ENCODE measurements around the gene RTP2.

RTP2 gene

DNA sequence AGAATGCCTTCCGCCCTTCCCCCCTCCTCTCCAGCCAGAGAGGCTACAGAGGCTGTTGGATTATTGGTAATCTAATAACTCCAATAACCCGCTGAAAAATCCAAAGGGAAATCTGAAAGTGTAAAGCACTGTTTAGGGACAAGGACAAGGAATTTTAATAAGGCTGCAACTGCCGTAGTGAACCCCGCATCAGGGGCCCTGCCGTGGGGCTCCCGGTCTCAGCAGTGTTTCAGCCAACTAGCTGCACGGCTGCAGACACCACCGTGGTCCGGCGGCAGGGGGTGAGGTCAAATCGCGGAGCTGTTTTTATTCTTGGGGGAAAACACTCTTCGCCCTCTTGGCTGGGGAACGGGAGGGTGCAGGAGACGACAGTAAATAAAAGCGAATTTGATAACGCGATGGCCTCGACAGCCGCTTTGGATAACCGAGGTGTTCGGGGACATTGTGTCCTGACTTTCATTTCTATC is 36.8 kb upstream of the RTP2 start:
- DNase-seq (ENCODE audit: low read depth in 2 of 3, low spot score in 1 of 3) = peak in 2 of 3 donors; percentile 15 to 20

DNA sequence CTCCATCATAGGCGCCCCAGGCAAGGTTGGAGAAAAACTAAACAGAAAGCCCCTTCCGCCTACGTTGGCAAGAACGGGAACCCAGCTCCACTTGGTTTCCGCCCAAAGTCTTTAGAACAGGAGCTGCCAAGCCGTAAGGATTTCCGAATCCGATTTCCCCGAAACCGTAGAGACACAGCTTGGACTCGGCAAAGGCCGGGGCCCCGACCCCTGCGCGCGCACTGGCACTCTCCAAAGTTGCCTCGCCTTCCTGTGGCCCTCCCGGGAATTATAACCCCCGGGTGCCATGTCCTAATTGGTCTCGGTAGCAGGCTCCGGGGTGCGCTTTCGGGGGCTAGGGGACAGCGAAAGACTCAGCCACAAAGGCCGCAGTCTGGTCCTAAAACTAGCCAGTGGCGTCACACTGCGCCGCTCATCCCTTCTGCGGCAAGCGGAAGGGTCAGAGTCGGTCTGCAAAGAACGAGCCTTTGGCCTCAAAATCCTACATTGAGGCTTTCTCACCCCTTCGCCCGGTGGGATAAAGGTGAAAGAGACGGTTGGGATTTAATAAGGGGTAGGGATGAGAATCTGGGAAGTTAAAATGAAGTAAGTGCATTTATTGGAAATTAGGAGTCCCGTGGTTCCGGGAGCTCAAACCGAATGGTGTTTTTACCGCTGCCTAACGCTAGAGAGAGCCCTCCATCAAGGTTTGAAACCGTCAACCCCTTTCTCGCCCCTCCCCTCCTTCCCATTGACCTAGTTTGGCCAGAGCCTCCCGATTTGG is 36.2 kb upstream of the RTP2 start:
- DNase-seq (ENCODE audit: low read depth in 2 of 3, low spot score in 1 of 3) = peak; percentile 58 to 80 (median 61)

DNA sequence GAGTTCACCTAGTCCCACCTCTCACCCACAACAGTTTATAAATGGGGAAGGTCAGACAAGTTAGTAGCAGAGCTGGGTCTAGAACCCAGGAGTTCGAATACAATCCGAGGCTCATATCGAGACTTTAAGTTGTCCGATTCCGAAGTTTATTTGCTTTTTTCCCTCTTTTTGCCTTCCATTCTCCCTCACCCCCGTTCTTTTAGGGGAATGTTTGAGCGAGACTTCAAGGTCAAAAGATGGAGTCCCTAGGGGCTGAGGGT is 35.6 kb upstream of the RTP2 start:
- peak in 1 of 3 donors; percentile 46 for DNase-seq (ENCODE audit: low read depth in 2 of 3, low spot score in 1 of 3)

- DNase-seq (ENCODE audit: low read depth in 2 of 3, low spot score in 1 of 3) = peak in 2 of 3 donors; percentile 62 to 70
These were observed 35.2 kb upstream of the RTP2 start for GRCh38 chr3:187737368-187738070.

- DNase-seq (ENCODE audit: low read depth in 2 of 3, low spot score in 1 of 3) = no peak
These were observed 34.6 kb upstream of the RTP2 start for GRCh38 chr3:187737006-187737367.

GRCh38 chr3:187736418-187736871 is 34.1 kb upstream of the RTP2 start:
- DNase-seq (ENCODE audit: low read depth in 2 of 3, low spot score in 1 of 3) = no peak

DNA sequence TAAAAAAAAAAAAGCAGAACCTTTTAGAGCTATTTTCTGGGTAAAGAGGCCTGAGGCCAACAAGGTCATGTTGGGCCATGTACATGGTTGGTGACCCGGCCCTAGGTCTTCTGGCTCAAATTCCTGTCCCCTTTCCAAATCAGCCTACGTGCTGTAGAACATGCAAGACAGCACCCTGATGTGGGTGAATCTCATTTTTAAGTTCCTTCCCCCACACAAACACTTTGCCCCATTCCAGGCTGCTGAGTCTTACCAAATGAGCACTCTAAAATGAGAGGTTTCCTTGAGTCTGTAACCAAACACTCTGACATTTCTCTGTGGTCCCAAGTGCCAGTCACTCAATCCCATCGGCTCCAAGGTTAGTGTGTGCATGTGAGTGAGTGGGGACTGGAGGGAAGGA is 33.5 kb upstream of the RTP2 start:
- no peak for DNase-seq (ENCODE audit: low read depth in 2 of 3, low spot score in 1 of 3)

DNA sequence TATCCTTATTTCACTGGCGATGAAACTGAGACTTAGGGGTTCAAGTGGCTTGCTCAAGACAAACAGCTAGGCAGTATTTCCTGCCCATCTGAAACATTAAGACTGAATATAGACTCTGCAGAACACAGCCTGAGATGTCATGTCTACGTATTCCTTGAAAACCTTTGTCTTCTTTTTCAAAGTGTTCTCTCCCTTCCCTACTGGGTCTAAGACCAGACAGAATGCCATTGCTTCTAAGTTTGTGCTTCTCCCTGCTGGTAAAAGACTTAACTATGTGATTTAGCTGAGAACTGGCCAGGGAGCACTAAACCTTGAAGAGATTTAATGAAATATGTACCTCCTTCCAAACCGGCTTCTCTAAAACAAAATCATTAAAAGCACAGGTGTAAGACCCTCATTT is 33.0 kb upstream of the RTP2 start:
- DNase-seq (ENCODE audit: low read depth in 2 of 3, low spot score in 1 of 3) = no peak

DNA sequence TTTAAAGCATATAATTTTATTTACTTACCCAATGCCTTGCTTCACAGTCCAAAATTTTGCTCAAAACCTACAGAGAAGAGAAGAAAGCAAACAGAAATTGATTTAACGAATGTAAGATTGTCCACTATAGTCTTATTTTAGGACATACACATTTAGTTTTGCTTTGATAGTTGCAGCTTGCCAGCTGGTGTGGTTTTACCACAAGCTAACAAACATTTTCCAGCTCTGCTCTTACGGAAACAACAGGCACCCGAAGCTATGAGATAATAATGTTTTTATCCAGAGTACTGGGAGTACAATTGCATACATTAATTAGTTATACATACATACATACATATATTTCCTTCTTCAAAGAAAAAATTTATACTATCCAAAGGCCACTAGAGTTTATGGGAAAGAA is 32.5 kb upstream of the RTP2 start:
- DNase-seq (ENCODE audit: low read depth in 2 of 3, low spot score in 1 of 3) = no peak

- DNase-seq (ENCODE audit: low read depth in 2 of 3, low spot score in 1 of 3) = no peak
These were observed 31.0 kb upstream of the RTP2 start for GRCh38 chr3:187733371-187733770.

- DNase-seq (ENCODE audit: low read depth in 2 of 3, low spot score in 1 of 3) = no peak
These were observed 27.2 kb upstream of the RTP2 start for GRCh38 chr3:187729598-187729997.

- DNase-seq (ENCODE audit: low read depth in 2 of 3, low spot score in 1 of 3) = no peak
These were observed 26.7 kb upstream of the RTP2 start for GRCh38 chr3:187728940-187729583.

GRCh38 chr3:187728248-187728647 is 25.9 kb upstream of the RTP2 start:
- no peak for DNase-seq (ENCODE audit: low read depth in 2 of 3, low spot score in 1 of 3)

DNA sequence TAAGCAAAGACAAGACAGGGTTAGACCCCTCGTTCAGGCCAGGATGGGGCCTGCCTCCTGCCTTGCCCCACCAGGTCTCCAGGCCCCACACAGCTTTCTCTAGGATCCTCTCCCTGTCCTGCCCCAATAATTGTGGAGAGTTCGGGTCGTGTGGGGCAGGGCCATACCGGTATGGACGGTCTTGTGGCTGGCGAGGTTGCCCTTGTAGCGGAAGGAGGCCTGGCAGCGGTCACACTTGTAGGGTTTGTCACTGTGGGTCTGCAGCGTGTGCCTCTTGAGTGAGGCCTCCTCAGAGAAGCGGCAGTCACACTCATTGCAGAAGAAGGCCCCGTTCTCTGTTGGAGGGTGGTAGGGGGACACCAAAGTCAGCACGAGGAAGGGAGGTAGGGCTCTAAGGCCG is 24.2 kb upstream of the RTP2 start:
- no peak for DNase-seq (ENCODE audit: low read depth in 2 of 3, low spot score in 1 of 3)

DNA sequence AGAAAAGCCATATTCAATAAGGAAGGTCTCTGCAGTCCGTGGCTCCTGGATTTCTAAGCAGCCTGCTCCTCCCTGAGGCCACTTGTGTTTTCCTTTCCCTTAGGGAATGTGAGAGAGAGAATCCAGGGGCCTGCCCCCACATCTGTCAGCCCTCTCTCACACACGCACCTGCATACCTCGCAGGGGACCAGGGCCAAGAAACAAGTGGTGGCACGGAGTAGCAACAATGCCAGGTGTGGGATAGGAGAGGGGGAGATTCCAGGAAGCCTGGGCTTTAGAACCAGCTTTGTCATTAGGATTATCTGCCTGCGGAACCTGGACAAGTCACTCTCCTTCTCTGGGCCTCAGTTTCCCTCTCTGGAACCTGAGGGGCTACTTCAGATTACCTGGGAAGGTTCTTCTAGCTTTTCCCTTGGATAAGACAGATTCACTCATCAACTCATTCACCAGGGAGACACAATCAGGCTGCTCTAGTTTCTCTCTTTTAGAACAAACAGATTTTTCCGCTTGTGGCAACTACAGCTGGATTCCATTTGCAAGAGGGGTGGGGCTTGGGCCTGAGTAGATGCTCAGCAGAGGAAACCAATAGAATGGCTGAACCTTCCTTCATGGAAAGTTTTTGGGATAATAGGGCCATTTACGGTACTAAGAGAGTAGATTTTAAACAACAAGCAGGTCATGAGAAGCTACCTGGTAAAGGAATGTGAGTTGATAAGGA is 23.5 kb upstream of the RTP2 start:
- no peak for DNase-seq (ENCODE audit: low read depth in 2 of 3, low spot score in 1 of 3)

- DNase-seq (ENCODE audit: low read depth in 2 of 3, low spot score in 1 of 3) = no peak
These were observed 22.9 kb upstream of the RTP2 start for GRCh38 chr3:187725224-187725623.

DNA sequence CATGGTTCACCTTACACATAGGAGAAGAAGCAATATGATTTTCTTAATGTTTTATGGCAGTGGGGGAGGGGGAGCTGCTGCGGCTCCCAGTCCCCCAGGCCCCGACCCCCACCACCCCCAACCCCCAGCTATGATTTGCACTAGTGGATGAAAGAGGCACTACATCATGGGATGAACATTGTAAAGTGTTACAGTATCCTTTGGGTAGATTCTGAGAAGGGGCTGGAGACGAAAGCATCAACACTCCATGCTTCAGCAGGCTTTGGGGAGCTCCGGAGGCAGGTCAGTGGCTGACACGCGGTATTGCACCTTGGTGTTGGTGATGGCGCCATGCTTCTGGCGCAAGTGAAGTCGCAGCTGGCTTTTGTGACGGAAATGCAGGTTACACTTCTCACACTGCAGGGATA is 19.9 kb upstream of the RTP2 start:
- no peak for DNase-seq (ENCODE audit: low read depth in 2 of 3, low spot score in 1 of 3)

DNA sequence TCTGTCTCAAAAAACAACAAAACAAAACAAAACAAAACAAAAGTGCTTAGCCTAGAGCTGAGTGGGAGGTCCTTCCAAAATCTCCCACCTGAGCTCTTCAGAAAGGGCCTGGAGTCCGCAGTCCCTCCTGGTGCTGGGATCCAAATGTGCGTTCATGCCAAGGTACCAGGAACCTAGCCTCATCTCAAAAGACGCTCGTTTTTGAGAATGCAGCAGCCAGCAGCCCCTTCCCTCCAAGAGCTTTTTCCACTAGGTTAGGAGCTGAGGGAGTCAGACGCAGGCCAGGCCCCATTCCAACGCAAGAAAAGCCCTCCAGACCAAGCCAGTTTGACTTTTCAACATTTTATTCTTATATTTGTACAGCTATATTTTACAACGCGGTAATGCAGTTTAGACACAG is 18.7 kb upstream of the RTP2 start:
- DNase-seq (ENCODE audit: low read depth in 2 of 3, low spot score in 1 of 3) = no peak

DNA sequence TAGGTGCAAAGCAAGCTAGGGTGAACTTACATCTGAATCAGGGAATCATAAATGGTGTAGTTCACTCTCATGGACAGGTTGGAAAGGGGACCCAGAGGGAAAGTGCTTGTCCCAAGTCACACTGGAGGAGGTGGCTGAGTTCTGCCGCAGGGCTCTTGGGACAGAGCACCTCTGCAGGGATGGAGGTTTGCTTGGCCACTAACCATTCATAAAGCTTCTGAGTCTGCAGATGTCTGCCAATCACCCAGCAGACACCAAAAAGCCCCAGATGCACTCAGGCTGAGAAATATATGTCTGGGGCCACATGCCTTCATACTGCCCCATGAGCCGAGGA is 17.9 kb upstream of the RTP2 start:
- DNase-seq (ENCODE audit: low read depth in 2 of 3, low spot score in 1 of 3) = no peak

DNA sequence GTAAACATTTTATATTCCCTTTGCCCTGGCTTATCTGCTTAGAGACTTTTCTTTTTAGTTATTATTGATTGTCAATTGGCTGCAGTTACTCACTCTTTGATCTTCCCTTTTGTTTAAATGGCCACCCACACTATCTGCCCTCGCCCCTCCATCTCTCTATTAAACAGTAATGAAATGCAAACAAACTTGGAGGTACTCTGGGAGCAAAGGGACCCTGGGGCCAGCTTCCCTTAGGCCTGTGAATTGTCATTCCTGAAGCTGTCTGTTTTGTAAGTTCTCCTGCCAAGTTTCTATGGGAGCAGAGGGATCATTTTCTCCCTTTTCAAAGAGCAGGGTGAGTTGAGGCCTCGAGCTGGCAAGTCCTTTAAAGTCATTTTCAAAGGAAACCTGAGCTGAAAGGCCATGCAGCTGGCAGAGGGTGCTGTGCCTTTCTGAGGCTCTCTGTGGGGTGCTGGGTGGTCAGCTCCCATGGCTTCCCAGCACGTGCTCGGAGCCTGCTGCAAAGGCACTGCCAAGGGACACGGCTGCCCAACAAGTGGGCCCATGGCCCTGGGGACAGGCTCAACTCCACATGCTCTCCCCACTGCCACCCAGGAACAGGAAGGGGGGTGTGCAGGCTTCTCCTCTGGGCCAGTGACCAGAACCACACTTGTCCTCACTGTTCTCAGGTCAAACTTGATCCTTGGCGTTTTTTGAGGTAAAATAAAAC is 17.4 kb upstream of the RTP2 start:
- no peak for DNase-seq (ENCODE audit: low read depth in 2 of 3, low spot score in 1 of 3)

DNA sequence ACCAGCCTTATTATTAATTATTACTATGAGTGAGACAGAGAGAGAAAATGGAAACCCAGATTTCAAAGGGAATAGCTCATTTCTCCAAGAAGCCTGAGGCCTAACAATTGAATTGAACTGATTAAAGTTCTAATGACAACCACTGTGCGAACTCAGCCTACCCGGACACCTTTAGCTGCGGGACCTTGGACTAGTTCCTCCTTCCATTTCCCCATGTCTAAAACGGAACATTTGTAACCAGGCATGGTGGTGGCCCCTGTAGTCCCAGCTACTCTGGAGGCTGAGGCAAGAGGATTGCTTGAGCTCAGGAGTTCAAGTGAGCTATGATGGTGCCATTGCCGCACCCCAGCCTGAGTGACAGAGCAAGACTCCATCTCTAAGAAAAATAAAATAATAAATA is 16.4 kb upstream of the RTP2 start:
- no peak for DNase-seq (ENCODE audit: low read depth in 2 of 3, low spot score in 1 of 3)

All from stimulated activated CD4-positive, alpha-beta T cell treated with anti-CD3 and anti-CD28 coated beads, Interleukin-12 subunit alpha, Interleukin-12 subunit beta, amount 100 ng/mL, for 48 hours (primary cell).